DLD1 (cell line): Measurements from ENCODE around the gene MACF1.

ENCODE experiments used
- in situ Hi-C: cut with HindIII; loops from 2 replicates; pipeline ENCODE4 v1.10.0; 2017; ENCODE audit warnings: low sequenced_read_pairs

MACF1 gene

DNA sequence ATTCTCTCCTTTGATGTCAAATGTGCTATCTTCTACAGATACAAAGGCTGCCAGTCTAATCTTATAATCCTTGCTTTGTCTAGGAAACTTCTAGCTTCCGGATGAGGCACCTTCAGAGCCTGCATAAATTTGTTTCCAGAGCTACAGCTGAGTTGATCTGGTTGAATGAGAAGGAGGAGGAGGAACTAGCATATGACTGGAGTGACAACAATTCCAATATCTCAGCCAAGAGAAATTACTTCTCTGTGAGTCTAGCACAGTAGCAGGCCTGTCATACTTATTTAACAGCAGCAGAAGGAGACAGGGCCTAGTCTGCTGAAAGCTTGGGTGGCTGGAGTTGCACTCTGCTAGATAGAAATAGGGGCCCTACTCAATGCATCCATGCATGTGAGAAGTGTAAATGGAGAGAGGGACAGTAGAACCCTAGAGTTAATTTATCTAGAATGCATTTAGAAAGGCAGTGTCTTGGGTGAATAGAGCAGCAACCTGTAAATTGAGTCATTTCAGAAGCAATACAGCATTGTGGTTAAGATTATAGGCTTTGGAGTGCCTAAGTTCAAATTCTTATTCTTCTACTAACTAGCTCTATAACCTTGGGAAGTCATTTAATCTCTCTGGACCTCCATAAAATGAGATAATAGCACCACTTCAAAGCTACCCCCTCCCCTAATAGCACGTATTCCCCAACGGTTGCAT is 89.0 kb downstream of the MACF1 start:
- in situ Hi-C loops: no loop called here

- in situ Hi-C loops: no loop called here
These were observed 90.0 kb downstream of the MACF1 start for GRCh38 chr1:39294531-39294930.

DNA sequence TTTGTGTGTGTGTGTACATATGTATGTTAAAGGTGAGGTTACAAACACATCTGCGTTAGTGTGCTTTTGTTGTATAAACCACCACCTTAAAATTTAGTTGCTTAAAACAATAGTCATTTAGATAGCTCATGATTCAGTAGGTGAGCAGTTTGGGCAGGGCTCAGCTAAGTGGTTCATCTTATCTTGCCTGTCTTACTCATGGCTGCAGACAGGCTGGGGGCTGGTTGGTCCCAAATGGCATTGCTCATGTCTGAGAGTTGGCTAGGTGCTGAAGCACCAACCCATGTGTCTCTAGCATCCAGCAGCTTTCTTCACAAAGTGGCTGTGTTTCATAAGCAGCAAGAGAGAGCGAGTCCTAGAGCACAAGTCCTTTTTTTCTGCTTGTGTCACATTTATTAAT is 91.4 kb downstream of the MACF1 start:
- in situ Hi-C loops: no loop called here

GRCh38 chr1:39297551-39297950 is 93.1 kb downstream of the MACF1 start:
- in situ Hi-C loops: no loop called here

- in situ Hi-C loops: no loop called here
These were observed 97.1 kb downstream of the MACF1 start for GRCh38 chr1:39301606-39302005.

DNA sequence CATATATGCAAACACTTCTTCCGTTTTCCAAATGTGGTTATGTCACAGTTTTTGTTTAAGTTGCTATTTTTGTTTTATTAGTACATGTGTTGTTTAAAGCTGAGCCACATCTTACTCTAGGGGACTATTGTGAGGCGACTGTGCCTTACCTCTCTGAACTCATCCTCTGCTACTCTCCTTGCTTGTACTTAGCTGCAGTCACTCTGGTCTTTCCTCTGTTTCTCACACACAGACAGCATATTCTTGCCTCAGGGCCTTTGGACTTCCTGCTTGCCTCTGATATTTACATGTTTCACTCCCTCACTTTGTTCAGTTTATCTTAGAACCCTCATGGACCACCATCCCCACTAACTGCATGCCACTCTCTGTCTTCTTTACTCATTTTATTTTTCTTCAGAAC is 101.1 kb downstream of the MACF1 start:
- in situ Hi-C loops: no loop called here

DNA sequence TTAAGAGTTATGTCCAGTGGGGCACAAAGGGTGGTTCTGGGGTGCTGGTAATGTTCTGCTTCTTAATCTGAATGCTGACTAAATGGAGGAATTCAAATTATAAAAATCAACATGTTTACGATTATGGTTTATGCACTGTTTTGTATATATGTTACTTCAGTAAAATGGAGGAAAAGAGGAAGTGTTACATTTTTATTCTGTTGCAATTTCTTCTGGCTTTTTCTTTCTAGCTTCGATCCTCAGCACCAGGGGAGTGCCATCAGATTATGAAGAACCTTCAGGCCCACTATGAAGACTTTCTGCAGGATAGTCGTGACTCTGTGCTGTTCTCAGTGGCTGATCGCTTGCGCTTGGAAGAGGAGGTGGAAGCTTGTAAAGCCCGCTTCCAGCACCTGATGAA is 105.5 kb downstream of the MACF1 start:
- in situ Hi-C loops: no loop called here

DNA sequence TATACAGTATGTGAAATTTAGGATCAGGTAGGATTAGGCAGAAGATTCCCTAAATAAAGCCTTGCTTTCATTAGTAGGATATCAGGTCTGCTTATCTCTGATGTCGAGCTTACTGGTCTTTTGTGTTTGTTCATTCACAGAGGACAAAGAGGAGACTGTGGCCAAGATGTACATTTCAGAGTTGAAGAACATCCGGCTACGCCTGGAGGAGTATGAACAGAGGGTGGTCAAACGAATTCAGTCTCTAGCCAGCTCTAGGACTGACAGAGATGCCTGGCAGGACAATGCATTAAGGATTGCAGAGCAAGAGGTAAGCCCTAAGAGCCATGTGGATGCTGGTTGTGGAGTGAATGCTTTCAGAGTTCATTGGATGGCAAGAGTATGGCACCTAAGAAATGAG is 106.2 kb downstream of the MACF1 start:
- in situ Hi-C loops: no loop called here

- in situ Hi-C loops: no loop called here
These were observed 112.6 kb downstream of the MACF1 start for GRCh38 chr1:39317111-39317510.

DNA sequence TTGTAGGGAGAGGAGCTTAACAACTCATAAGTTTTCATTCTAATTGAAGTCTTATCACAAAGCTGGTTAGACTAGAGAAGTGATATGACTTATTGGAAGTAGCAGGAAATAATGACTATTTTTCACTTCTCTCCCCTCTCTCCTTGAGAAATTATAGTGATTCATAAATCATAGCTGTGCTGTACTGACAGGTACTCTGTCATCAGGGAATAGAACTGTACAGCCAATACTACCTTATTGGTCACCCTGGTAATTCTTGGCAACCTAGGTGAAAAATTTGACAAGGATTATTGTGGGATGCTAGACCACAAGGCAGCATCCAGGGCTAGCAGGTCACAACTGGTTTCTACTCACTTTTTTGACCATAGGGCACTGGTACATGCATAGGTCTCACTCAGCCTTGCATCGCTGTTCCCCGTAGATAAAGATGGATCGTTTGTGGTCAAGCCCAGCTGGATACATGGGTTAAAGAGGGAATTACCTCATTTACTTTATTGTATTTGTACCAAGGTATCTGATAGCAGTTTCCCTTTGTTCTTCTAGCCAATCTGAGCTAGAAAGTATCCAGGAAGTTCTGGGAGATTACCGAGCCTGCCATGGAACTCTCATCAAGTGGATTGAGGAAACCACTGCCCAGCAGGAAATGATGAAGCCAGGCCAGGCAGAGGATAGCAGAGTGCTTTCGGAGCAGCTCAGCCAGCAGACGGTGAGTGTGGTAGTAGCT is 113.6 kb downstream of the MACF1 start:
- in situ Hi-C loops: no loop called here

DNA sequence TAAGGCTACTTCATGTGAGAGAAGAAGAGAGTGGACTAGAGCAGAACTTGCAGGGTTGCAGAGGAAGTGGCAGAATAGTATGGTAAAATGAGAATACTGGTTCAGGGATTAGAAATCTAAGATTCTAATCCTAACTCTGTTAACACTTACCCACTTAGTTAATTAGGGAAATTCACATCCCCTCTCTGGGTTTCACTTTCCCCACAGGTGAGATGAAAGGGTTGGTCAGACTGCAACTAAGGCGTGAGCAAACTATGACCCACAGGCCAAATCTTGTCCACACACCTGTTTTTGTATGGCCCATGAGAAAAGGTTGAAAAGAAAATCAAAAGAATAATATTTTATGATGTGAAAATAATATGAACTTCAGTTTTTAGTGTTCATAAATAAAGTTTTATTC is 117.5 kb downstream of the MACF1 start:
- in situ Hi-C loops: no loop called here

DNA sequence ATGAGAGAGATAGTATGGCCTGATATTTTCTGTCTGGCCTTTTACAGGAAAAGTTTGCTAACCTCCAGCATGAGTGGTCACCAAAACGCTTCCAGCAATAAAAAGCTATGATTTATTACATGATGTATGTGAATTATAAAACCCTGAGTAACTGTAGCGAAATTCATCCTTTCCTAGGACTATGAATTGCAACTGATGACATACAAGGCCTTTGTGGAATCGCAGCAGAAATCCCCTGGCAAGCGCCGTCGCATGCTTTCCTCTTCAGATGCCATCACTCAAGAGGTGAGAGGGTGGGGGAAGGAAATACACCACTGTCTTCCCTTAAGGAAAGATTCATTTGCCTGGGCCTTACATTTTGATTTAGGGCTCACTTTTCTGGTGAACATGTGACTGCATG is 117.9 kb downstream of the MACF1 start:
- in situ Hi-C loops: no loop called here

DNA sequence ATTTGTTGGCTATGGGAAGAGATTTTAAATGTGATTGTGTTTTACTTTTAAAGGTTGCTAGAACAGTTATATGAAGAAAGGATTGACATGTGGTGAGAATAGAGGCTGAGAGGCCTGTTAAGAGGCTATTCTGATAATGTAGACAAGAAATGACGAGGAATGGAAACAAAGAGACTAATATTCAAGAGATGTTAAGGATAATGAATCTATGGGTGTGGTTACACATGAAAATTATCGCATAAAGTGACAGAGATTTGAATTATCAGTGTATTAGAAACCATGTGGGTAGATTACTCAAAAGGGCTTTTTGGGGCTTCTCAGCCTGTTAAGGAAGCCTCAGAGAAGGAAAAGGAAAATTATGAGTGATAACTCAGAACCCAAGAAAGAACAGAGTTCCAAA is 120.4 kb downstream of the MACF1 start:
- in situ Hi-C loops: no loop called here

DNA sequence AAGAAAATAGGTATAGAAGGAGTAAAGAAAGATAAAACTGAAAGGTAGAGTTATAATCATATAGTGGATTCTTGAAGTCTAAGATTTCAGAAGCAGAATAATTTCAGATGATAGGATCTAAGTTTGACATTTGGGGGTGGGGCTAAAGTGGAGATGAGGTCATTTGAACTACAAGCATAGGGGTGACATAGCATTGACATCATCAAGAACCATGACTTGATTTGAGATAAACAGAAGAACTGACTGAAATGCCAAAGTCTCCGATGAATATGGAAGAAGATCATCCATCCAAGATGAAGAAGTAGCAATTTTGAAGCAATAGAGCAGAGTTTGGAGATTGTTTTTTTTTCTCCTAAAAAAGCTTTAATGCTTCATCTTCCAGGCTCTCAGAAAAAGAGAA is 122.3 kb downstream of the MACF1 start:
- in situ Hi-C loops: no loop called here

GRCh38 chr1:39328095-39328494 is 123.6 kb downstream of the MACF1 start:
- in situ Hi-C loops: no loop called here

DNA sequence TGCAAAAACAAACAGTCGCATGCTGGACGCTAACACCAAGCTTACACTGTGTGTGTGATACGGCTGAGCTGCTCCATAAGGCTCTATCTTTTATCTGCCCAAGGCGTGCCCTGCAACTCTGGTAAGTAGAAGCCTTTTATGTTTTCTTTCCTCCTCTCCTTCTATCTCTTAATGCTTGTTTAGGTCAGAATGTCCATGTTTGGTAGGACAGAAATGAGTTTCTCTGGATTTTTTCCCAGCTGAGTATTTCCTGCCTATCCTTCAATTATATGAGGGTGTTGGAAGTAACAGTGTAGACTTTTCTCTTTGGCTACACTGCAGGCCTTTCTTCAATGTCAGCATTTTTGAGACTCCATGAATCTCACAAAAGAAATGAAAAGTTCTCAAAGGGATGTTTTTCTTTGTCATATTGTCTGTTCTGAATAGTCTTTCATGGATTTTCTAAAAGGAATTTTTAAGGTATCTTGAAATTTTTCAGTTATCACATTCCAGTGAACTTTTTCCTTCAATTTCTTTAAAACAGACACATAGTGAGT is 124.2 kb downstream of the MACF1 start:
- in situ Hi-C loops: no loop called here

- in situ Hi-C loops: no loop called here
These were observed 127.2 kb downstream of the MACF1 start for GRCh38 chr1:39331647-39332046.

DNA sequence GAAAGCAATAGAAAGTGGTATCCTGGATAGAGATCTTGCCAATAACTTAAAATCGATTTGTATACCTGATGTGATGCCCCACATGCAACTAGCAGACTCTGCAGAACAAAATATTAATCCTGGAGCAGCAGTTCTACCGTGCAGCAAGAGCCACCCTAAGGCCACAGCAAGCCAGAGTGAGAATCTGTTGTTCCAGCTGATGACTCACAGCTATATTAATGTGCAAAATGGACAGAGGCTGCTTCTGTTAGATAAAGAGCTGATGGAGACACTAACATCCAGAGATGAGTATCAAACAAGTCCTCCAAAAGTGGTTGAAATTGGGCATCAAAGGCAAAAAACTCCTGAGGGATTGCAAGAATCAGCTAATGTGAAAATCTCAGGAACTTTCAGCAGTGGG is 127.8 kb downstream of the MACF1 start:
- in situ Hi-C loops: no loop called here

DNA sequence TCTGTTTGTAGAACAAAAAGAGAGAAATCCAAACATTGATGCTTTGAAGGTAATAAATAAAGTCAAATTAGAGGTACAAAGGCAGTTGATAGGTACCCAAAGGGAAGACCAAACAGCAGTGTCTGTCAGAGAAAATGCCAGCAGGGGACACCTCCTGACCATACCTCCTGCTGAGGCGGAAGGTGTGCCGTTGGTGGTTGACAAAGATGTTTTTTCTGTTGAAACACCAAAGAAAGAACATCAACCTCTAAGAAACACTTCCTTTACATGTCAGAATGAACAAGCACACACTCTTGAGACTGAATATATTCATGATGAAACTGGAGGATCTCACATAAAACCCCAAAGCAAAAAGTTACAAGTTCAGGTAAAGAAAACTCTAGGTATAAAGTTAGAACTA is 128.3 kb downstream of the MACF1 start:
- in situ Hi-C loops: no loop called here

- in situ Hi-C loops: no loop called here
These were observed 128.8 kb downstream of the MACF1 start for GRCh38 chr1:39333296-39333695.

DNA sequence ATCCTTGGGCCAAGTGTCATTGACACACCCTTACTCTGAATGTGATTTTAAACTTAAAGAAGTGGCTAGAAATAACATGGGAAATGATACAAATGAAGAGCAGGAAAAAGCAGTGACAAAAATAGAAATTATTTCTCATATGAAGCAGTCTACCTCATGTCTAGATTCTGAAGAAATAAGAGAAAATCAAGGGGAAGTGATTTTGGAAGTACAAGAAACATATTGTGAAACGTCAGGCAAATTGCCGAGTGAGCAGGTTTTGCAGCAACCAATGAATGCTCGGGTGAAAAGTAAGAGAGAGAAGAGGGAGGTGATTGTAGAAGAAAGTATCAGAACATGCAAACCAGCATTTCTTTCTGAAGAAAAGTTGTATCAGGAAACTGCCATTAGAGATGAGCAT is 130.7 kb downstream of the MACF1 start:
- in situ Hi-C loops: no loop called here

GRCh38 chr1:39337067-39337466 is 132.6 kb downstream of the MACF1 start:
- in situ Hi-C loops: no loop called here
